GM18499 (cell line): Measurements from ENCODE around the gene NEDD4L.
"Not testable (repeated sequence)": the region's sequence is repeated elsewhere in the genome, so short reads cannot be mapped to it uniquely, and the experiment has no call there.

Source experiments
- ATAC-seq: cut with Tn5 transposase; IDR thresholded peaks from one replicate; pipeline ENCODE4 v1.9.1; 2021; ENCODE audit warnings: moderate number of reproducible peaks; ENCODE audit not compliant: insufficient read depth, unreplicated experiment

NEDD4L gene

GRCh38 chr18:58378411-58379379 lies 334.7 kb downstream of the NEDD4L start:
- no peak for ATAC-seq

DNA sequence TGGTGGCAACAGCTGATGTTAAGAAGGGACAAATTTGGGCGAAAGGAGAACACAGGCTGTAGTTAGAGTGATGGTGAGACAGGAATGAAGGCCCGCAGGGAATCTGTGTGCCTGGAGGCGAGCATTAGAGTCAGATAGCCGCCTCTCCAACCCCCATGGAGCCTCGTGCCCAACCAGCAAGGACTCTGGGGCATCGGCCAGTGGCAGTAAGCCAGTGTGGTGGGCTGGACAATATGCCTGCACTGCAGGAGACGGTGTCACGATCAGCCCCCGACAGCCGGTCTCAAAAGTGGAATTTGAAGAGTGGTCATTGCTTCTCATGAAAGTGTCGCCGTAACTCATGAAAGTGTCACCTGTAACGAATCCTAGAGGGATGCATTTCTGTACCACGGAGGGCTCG lies 335.4 kb downstream of the NEDD4L start:
- ATAC-seq: no peak

GRCh38 chr18:58380113-58380512 lies 336.1 kb downstream of the NEDD4L start:
- not testable (repeated sequence) for ATAC-seq

DNA sequence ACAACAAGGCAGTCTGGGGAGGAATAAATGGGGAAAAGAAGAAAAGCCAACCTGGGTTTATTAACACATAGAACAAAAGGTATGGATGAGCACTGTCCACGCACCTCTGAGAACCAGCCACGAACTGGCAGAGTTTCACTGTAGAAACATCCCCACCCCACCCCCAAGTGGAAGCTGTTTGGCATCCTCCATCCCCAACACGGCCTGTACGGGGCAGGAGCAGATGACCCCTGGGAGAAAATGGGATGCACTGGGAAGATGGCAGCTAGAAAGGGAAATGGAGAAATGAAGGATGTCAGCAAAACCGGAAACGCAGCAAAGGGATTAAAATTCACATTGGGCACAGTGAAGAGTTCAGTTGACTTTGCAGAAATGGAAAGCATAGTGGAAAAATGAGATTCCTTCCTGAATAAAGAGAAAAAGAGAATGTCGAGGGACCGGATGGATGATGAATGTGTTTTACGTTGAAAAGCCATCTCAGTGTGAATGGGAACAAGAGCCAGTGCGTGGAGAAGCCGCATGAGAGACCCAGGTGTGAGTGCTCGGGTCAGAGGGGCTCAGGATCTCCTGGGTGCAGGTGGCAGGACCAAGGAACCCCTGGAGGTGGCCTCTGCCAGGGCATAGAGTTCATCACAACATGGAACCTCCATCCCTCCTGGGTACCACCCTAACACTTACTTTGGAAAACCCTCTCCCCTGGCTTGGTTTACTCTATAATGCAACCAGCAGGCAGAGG lies 337.8 kb downstream of the NEDD4L start:
- no peak for ATAC-seq

GRCh38 chr18:58382446-58382845 lies 338.4 kb downstream of the NEDD4L start:
- ATAC-seq: no peak

DNA sequence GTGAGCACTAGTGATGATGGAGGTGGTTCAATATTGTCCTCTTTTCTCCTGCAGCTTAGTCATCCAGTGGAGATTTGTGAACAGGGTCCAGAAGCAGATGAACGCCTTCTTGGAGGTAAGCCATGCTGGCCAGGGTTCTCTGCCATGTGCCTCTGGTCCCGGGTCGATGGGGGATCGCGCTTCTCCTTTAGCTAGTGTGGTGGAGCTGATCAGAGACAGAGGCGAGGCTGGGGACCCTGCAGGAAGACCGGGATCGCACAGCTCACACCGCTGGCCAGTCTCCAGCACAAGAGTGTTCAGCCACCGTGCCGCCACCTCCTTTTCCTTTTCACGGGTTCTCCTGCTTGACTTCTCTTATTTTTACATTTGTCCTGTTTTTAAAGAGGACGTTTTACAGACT lies 341.4 kb downstream of the NEDD4L start:
- no peak for ATAC-seq

- no peak for ATAC-seq
These were observed 342.8 kb downstream of the NEDD4L start for GRCh38 chr18:58386780-58387179.

DNA sequence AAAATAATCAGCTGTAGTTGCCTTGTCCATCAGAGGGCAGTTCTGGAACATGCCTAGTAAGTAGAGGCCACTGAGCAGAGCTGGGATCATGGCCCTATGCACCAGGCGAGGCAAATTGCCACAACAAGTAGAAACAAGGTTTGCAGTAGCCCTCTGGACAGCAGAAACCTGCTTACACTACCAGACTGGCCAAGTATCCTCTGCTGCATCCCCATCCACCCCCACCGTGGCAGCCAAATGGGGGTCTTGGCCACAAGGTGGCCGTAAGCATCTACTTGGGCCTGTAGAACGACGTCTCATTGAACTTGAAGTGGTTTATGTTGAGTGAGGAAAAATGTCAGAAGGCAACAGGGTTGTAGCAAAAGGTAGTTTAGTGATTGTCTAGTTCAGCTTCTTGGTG lies 343.7 kb downstream of the NEDD4L start:
- no peak for ATAC-seq

DNA sequence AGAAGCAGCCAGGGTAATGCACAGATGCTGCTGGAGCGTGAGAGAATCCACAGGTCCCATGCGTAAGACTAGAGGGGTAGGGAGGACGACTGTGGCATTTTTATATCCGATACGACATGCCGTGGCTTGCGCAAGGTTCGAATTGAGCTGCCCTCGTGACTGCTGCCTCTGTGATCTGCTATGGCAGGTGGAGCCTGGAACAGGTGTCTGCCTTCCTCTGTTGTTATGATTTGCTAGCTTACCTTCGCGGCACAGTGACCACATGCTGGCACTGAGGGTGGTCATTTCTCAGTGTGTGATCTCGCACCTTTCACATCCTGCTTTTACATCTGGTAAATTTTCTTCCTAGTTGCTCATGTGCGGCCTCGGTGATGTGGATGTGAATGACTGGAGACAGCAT lies 344.7 kb downstream of the NEDD4L start:
- no peak for ATAC-seq

GRCh38 chr18:58389745-58390144 lies 345.7 kb downstream of the NEDD4L start:
- ATAC-seq: no peak

GRCh38 chr18:58390399-58390798 lies 346.4 kb downstream of the NEDD4L start:
- ATAC-seq: no peak

DNA sequence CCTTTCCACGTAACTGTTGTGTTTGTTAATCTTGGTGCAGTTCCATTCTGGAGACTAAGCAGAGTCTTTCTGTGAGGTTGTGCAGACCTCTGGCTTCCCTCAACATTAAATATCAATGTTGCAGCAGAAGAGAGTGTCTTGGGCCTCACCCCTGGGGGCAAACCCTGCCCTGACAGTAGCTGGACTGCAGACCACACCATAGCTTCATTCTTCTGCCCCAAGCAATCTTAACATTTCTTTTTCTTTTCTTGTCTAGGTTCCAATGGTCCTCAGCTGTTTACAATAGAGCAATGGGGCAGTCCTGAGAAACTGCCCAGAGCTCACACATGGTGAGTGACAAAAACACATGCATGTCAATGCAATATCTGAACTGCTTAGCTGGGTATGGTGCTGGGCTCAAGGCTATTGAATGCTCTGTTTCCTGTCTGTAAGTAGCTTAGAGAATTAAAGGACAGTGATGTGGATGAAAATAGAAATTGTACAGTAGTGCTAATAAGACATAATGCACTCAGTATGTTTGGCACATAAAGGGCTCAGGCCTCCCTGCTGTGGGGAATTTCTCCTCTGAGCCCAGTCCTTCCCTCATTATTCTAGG lies 347.3 kb downstream of the NEDD4L start:
- ATAC-seq: no peak

DNA sequence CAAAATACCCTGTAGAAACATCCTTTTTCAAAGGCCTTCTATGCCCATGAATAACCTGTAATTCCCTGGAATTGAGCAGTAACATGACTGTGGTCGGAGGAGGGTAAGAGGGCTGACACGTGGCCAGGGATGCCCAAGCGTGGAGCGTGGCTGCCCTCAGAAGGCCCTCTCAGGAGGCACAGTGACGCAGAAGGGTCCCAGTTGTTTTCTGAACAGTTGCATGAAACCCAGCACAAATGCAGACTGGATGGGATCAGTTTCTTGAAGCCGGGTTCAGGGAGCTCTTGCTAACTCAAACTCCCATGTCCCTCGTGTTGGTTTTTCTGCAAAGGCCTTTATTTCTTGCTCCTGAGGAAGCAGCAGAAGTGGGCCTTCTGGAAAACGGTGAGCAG lies 347.9 kb downstream of the NEDD4L start:
- ATAC-seq: no peak

- no peak for ATAC-seq
These were observed 348.4 kb downstream of the NEDD4L start for GRCh38 chr18:58392324-58393000.

DNA sequence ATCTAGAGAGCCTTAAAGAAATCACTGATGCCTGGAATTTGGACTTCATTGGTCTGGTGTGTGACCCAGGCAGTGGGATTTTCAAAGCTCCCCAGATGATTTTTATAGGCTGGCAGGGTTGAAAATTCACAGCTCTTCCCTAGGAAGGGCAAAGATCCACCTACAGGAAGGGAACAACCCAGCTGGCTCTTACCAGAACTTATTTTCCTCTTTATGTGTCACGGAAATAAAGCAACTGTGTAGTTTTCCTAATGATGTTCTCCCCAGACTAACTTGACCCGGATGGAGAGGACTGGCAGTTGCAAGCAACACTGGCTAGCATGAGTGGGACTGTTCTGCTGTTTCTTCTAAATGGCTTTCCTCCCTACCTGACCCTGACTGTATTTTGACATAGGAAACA lies 349.3 kb downstream of the NEDD4L start:
- no peak for ATAC-seq

DNA sequence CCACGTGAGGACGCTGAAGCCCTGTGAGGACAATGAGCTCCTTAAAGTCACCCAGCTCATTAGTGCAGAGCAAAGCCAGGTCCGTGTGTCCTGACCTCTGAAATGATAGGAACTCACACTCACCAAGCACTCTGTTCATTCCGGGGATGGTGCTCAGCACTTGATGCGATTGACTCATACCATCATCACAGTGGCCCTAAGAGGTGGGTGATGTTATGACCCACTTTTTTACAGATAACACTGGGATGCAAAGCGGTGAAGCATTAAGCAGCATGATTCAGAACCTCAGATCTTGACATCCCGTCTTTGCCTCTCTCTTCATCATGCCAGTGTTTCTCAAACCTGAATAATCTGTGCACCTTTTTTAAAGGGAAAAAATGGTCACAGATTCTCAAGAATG lies 350.0 kb downstream of the NEDD4L start:
- ATAC-seq: no peak

- ATAC-seq: no peak
These were observed 350.8 kb downstream of the NEDD4L start for GRCh38 chr18:58394602-58395425.

GRCh38 chr18:58396144-58396543 lies 352.1 kb downstream of the NEDD4L start:
- no peak for ATAC-seq

DNA sequence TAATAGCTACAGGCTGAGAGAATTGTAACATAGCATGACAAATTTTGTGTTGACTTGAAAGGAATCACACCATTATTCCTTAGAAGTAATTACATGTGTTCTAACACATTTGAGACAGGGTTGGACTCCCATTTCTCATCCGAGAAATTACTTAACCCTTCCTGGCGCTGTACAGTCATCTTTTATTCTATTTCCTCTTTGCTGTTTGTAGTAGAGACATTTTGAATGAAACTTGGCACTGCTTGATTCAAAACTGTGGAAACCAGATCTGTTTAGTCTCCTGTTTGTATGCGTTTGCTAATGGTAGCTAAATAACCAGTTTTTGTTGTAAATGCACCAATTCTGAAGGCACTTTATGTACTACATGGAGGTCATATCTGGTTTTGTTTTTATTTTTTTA lies 352.9 kb downstream of the NEDD4L start:
- no peak for ATAC-seq
